Calu3 (cell line): Measurements from ENCODE around the gene NR2F6. TPM values are rescaled to one million over a fixed set of nuclear protein-coding genes. Genes with fewer than 3 reads are reported as not detected.

ENCODE experiments used
- BruUV-seq: library from RNA; stranded (reverse); fragments of 400-500 nt; replicated peaks from 2 replicates; lab custom pipeline; 2021; lab: Mats Ljungman, UMichigan
- CTCF ChIA-PET: fragments of 300-600 bp; sonication (Branson Sonifier 250); formaldehyde crosslinking; loops from one replicate; lab custom pipeline; 2022; ENCODE audit warnings: antibody characterized with exemption; lab: Charles Lee
- DNase-seq: peaks from one replicate; pipeline ENCODE4 v3.0.0; 2022
- H3K27ac Mint-ChIP-seq: one replicate; pipeline ENCODE4 v1.8.0; 2022; ENCODE audit warnings: mixed read lengths; ENCODE audit not compliant: unreplicated experiment
- H3K27me3 Mint-ChIP-seq: one replicate; pipeline ENCODE4 v1.8.0; 2022; ENCODE audit warnings: mixed read lengths; ENCODE audit not compliant: unreplicated experiment
- H3K36me3 Mint-ChIP-seq: one replicate; pipeline ENCODE4 v1.8.0; 2022; ENCODE audit warnings: mild to moderate bottlenecking, moderate library complexity, mixed read lengths; ENCODE audit not compliant: insufficient read depth, unreplicated experiment
- H3K4me1 Mint-ChIP-seq: one replicate; pipeline ENCODE4 v1.8.0; 2022; ENCODE audit warnings: mild to moderate bottlenecking, low read depth, mixed read lengths; ENCODE audit not compliant: unreplicated experiment
- H3K4me3 Mint-ChIP-seq: one replicate; pipeline ENCODE4 v1.8.0; 2022; ENCODE audit warnings: mild to moderate bottlenecking, low read depth, moderate library complexity, mixed read lengths; ENCODE audit not compliant: unreplicated experiment
- H3K9me3 Mint-ChIP-seq: one replicate; pipeline ENCODE4 v1.8.0; 2022; ENCODE audit warnings: low read depth, mixed read lengths; ENCODE audit not compliant: unreplicated experiment
- intact Hi-C: fragments of 100-400 bp; cut with micrococcal nuclease; formaldehyde crosslinking; loops from one replicate; pipeline ENCODE4 v1.10.0; 2022; ENCODE audit not compliant: unreplicated experiment
- total RNA-seq: library from RNA; stranded (reverse); gene quantifications from 2 replicates; pipeline ENCODE4 v1.2.3, GENCODE V29; 2022
- TF ChIP-seq, protein P1 (sequence below): fragments of 200-600 bp; IDR thresholded peaks from one replicate; pipeline ENCODE4 v1.8.0; 2022; ENCODE audit warnings: antibody characterized with exemption; ENCODE audit not compliant: unreplicated experiment

Gene NR2F6
- total RNA-seq, 1 experiment from 2014 or later: 34.6 TPM

GRCh38 chr19:17240062-17240752, 5.5 kb downstream of the NR2F6 start:
- Mint-ChIP-seq H3K27ac (no peak overlapping the region), H3K36me3 (peaks cover 40% of the 10 kb centered on the region), H3K9me3 (no peaks in the 10 kb centered on the region), H3K4me1 (peaks cover 15% of the 10 kb centered on the region), H3K27me3 (no peaks in the 10 kb centered on the region), H3K4me3 (no peak overlapping the region)
- CTCF ChIA-PET: no interaction called here
- DNase-seq: no peak
- TF ChIP-seq, protein P1, sequence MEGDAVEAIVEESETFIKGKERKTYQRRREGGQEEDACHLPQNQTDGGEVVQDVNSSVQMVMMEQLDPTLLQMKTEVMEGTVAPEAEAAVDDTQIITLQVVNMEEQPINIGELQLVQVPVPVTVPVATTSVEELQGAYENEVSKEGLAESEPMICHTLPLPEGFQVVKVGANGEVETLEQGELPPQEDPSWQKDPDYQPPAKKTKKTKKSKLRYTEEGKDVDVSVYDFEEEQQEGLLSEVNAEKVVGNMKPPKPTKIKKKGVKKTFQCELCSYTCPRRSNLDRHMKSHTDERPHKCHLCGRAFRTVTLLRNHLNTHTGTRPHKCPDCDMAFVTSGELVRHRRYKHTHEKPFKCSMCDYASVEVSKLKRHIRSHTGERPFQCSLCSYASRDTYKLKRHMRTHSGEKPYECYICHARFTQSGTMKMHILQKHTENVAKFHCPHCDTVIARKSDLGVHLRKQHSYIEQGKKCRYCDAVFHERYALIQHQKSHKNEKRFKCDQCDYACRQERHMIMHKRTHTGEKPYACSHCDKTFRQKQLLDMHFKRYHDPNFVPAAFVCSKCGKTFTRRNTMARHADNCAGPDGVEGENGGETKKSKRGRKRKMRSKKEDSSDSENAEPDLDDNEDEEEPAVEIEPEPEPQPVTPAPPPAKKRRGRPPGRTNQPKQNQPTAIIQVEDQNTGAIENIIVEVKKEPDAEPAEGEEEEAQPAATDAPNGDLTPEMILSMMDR: no peak
- intact Hi-C loops: no loop called here
- no TSS peak for BruUV-seq

DNA sequence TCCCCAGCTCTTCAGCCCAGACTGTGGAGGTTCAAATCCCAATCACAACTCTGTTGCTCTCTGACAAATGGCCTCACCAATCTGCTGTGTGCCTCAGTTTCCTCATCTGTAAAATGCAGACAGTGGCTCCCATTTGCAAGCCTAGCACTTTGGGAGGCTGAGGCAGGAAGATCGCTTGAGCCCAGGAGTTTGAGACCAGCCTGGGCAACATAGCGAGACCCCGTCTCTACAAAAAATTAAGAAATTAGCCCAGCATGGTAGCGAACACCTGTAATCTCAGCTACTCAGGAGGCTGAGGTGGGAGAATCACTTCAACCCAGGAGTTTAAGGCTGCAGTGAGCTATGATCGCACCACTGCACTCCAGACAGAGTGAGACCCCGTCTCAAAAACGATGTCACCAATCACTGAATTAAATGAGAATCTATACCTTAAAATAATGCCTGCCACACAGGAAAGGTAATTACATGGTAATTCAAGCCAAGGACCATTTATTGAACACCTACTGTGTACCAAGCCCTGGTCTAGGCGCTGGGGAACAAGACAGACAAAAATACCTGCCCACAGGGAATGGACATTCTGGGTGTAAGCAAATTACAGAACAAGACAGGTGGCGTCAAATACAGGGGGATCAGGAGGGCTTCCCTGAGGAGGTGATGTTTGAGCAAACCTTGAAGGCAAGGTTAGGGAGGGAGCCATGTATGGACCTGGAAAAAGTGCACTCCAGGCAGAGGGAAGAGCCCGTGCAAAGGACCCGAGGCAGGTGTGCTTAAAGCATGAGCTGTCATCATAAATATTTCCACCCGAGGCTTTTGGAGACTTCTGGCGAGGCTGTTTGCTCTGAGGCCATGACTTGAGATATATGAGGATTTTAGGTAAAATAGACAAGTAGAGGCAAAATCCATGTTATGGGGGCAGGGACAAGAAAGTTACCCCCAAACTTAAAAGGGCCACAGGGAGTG, 7.7 kb downstream of the NR2F6 start:
- CTCF ChIA-PET: no interaction called here
- H3K36me3 Mint-ChIP-seq: peaks cover 33% of the 10 kb centered on the region

GRCh38 chr19:17236811-17237543, 8.7 kb downstream of the NR2F6 start:
- intact Hi-C loops: no loop called here
- H3K4me1 Mint-ChIP-seq: peaks cover 8% of the 10 kb centered on the region
- no peaks in the 10 kb centered on the region for H3K27me3 Mint-ChIP-seq
- H3K4me3 Mint-ChIP-seq: no peak overlapping the region
- CTCF ChIA-PET: no interaction called here
- H3K27ac Mint-ChIP-seq: no peak overlapping the region
- no peaks in the 10 kb centered on the region for H3K9me3 Mint-ChIP-seq
- H3K36me3 Mint-ChIP-seq: peaks cover 33% of the 10 kb centered on the region
- no peak for DNase-seq
- TF ChIP-seq, protein P1: no peak
- no TSS peak for BruUV-seq

More for the DNA sequence above, 7.7 kb downstream of the NR2F6 start:
- H3K27ac Mint-ChIP-seq: no peak overlapping the region
- H3K4me1 Mint-ChIP-seq: peaks cover 13% of the 10 kb centered on the region
- TF ChIP-seq, protein P1: no peak
- H3K4me3 Mint-ChIP-seq: no peak overlapping the region
- intact Hi-C loops: no loop called here
- no peak for DNase-seq
- H3K9me3 Mint-ChIP-seq: no peaks in the 10 kb centered on the region
- no peaks in the 10 kb centered on the region for H3K27me3 Mint-ChIP-seq
- no TSS peak for BruUV-seq
